GM18502 (cell line): Measurements from ENCODE around the gene ZAP70.

Experiments used
- ATAC-seq: cut with Tn5 transposase; IDR thresholded peaks from one replicate; pipeline ENCODE4 v1.9.1; 2021; ENCODE audit warnings: mild to moderate bottlenecking; ENCODE audit not compliant: unreplicated experiment, poor library complexity

Gene ZAP70

GRCh38 chr2:97731274-97732020 lies 18.1 kb downstream of the ZAP70 start:
- ATAC-seq: no peak

- no peak for ATAC-seq
These were observed 19.3 kb downstream of the ZAP70 start for GRCh38 chr2:97732436-97733340.

GRCh38 chr2:97733341-97734035 lies 20.1 kb downstream of the ZAP70 start:
- ATAC-seq: no peak

- no peak for ATAC-seq
These were observed 21.0 kb downstream of the ZAP70 start for GRCh38 chr2:97734061-97735051.

GRCh38 chr2:97735161-97735561 lies 21.8 kb downstream of the ZAP70 start:
- ATAC-seq: no peak

- no peak for ATAC-seq
These were observed 22.8 kb downstream of the ZAP70 start for GRCh38 chr2:97736185-97736584.

- no peak for ATAC-seq
These were observed 23.4 kb downstream of the ZAP70 start for GRCh38 chr2:97736608-97737330.

- no peak for ATAC-seq
These were observed 24.2 kb downstream of the ZAP70 start for GRCh38 chr2:97737421-97738178.

GRCh38 chr2:97738179-97739019 lies 25.0 kb downstream of the ZAP70 start:
- no peak for ATAC-seq

GRCh38 chr2:97739020-97739892 lies 25.9 kb downstream of the ZAP70 start:
- ATAC-seq: no peak

- no peak for ATAC-seq
These were observed 26.5 kb downstream of the ZAP70 start for GRCh38 chr2:97739893-97740245.

GRCh38 chr2:97740590-97741182 lies 27.3 kb downstream of the ZAP70 start:
- no peak for ATAC-seq

GRCh38 chr2:97741251-97741650 lies 27.9 kb downstream of the ZAP70 start:
- no peak for ATAC-seq

- no peak for ATAC-seq
These were observed 28.3 kb downstream of the ZAP70 start for GRCh38 chr2:97741686-97742085.

GRCh38 chr2:97742381-97742847 lies 29.0 kb downstream of the ZAP70 start:
- no peak for ATAC-seq

GRCh38 chr2:97743913-97744312 lies 30.5 kb downstream of the ZAP70 start:
- no peak for ATAC-seq
